AG09309 (cell line): ENCODE data around the gene CTNNB1.

Source experiments
- DNase-seq: peaks from one replicate; pipeline ENCODE4 v3.0.0-alpha.2; 2010; ENCODE audit warnings: low read depth
- H3K4me3 ChIP-seq: 2 replicates; pipeline ENCODE4 v1.5.1; 2011; ENCODE audit warnings: mild to moderate bottlenecking, low read depth, low read length, moderate library complexity; ENCODE audit not compliant: control insufficient read depth
- CTCF ChIP-seq: IDR thresholded peaks from 2 replicates; pipeline ENCODE4 v1.5.1; 2011; ENCODE audit warnings: mild to moderate bottlenecking, low read depth, low read length, inconsistent platforms; ENCODE audit not compliant: insufficient read depth, control insufficient read depth; ENCODE audit errors: missing control alignments

The CTNNB1 gene

GRCh38 chr3:41288785-41289184 lies 89.5 kb downstream of the CTNNB1 start:
- DNase-seq, result no peak
- TF ChIP-seq CTCF, result no peak
- H3K4me3 ChIP-seq, result no peak overlapping the region
